CD4-positive, CD25-positive, alpha-beta regulatory T cell (primary cell): ENCODE results near the gene NKX2-1. TPM values are rescaled to one million over a fixed set of nuclear protein-coding genes. Genes with fewer than 3 reads are reported as not detected.
"Not testable (repeated sequence)": the region's sequence is repeated elsewhere in the genome, so short reads cannot be mapped to it uniquely, and the experiment has no call there.

Experiments
- ATAC-seq, 2 donors: fragments of 150-1000 bp; cut with Tn5 transposase; one replicate each; pipeline ENCODE4 v1.10.0; 2021; ENCODE audit warnings: low read depth in 2 of 2, moderate number of reproducible peaks in 2 of 2, moderate library complexity in 1 of 2
- DNase-seq, 3 donors: peaks; one replicate each; pipeline versions ENCODE4 v3.0.0 to v3.0.0-alpha.2; 2012 to 2022; ENCODE audit warnings: mixed read lengths in 1 of 3
- H3K27ac ChIP-seq: one replicate; pipeline ENCODE4 v1.7.0; 2013; ENCODE audit warnings: mild to moderate bottlenecking, low read length; ENCODE audit not compliant: insufficient read depth, poor library complexity, severe bottlenecking
- H3K27me3 ChIP-seq: one replicate; pipeline ENCODE4 v1.7.0; 2013; ENCODE audit warnings: low read length; ENCODE audit not compliant: control insufficient read depth, insufficient read depth
- H3K36me3 ChIP-seq: one replicate; pipeline ENCODE4 v1.7.0; 2013; ENCODE audit warnings: mild to moderate bottlenecking, low read length, moderate library complexity; ENCODE audit not compliant: control insufficient read depth, insufficient read depth
- H3K4me1 ChIP-seq: 2 replicates; pipeline ENCODE4 v1.7.0; 2013; ENCODE audit warnings: mild to moderate bottlenecking, low read length; ENCODE audit not compliant: insufficient read depth, control insufficient read depth, poor library complexity, severe bottlenecking
- H3K4me3 ChIP-seq: one replicate; pipeline ENCODE4 v1.7.0; 2013; ENCODE audit warnings: low read depth, mild to moderate bottlenecking, low read length, moderate library complexity
- H3K9me3 ChIP-seq, 2 experiments: 1 replicate in 1 of 2; 2 replicates in 1 of 2; pipeline ENCODE4 v1.7.0; 2013; ENCODE audit warnings: low read length in 2 of 2, mild to moderate bottlenecking in 1 of 2, moderate library complexity in 1 of 2; ENCODE audit not compliant: control insufficient read depth in 2 of 2
- H3K27ac Mint-ChIP-seq, 3 donors: one replicate each; pipeline ENCODE4 v1.8.0; 2020 to 2022; ENCODE audit warnings: mild to moderate bottlenecking in 3 of 3, mixed read lengths in 3 of 3, moderate library complexity in 2 of 3
- H3K27me3 Mint-ChIP-seq: one replicate; pipeline ENCODE4 v1.8.0; 2022; ENCODE audit warnings: mild to moderate bottlenecking, mixed read lengths
- H3K36me3 Mint-ChIP-seq: one replicate; pipeline ENCODE4 v1.8.0; 2020; ENCODE audit warnings: mixed read lengths
- H3K4me1 Mint-ChIP-seq, 4 donors: one replicate each; pipeline ENCODE4 v1.8.0; 2020 to 2022; ENCODE audit warnings: mixed read lengths in 4 of 4, mild to moderate bottlenecking in 1 of 4
- H3K4me3 Mint-ChIP-seq, 4 donors: one replicate each; pipeline ENCODE4 v1.8.0; 2020 to 2022; ENCODE audit warnings: mild to moderate bottlenecking in 4 of 4, mixed read lengths in 4 of 4, moderate library complexity in 3 of 4
- H3K9me3 Mint-ChIP-seq, 7 donors: one replicate each; pipeline ENCODE4 v1.8.0; 2020 to 2022; ENCODE audit warnings: mixed read lengths in 7 of 7, mild to moderate bottlenecking in 3 of 7, moderate library complexity in 2 of 7
- polyA plus RNA-seq, 4 donors: library from polyadenylated mRNA; unstranded; fragments of 300-500 nt; fragmentation: Illumina TruSeq; gene quantifications; one replicate each; pipeline ENCODE4 v1.2.3, GENCODE V29; 2021
- total RNA-seq: library from RNA; stranded (reverse); gene quantifications from one replicate; pipeline ENCODE4 v1.2.3, GENCODE V29; 2022

Gene NKX2-1
- total RNA-seq (not detected), polyA plus RNA-seq (not detected)

- Mint-ChIP-seq H3K27ac (no peak within 1 kb of the TSS), H3K4me1 (peaks cover 0 to 5% (median 0%) of the 10 kb centered on the region in 4 donors), H3K9me3 (peaks cover 0 to 4% (median 0%) of the 10 kb centered on the region in 7 donors), H3K36me3 (peaks cover 3% of the 10 kb centered on the region), H3K4me3 (peak within 1 kb of the TSS in 2 of 4 donors; percentile 58 to 76), H3K27me3 (peaks cover 73% of the 10 kb centered on the region)
- DNase-seq (no peak), ATAC-seq (no peak)
- no peak within 1 kb of the TSS for H3K27ac ChIP-seq
- no peaks in the 10 kb centered on the region for H3K9me3 ChIP-seq
- H3K4me1 ChIP-seq: peaks cover 10% of the 10 kb centered on the region
- no peak within 1 kb of the TSS for H3K4me3 ChIP-seq
- H3K27me3 ChIP-seq: peaks cover 11% of the 10 kb centered on the region
- no peaks in the 10 kb centered on the region for H3K36me3 ChIP-seq
These were observed at the start of gene NKX2-1 for GRCh38 chr14:36519431-36520321. Gene NKX2-1, minus strand, starts transcription at chr14:36520232. Its CDS starts 103 bp downstream, at chr14:36520129.

DNA sequence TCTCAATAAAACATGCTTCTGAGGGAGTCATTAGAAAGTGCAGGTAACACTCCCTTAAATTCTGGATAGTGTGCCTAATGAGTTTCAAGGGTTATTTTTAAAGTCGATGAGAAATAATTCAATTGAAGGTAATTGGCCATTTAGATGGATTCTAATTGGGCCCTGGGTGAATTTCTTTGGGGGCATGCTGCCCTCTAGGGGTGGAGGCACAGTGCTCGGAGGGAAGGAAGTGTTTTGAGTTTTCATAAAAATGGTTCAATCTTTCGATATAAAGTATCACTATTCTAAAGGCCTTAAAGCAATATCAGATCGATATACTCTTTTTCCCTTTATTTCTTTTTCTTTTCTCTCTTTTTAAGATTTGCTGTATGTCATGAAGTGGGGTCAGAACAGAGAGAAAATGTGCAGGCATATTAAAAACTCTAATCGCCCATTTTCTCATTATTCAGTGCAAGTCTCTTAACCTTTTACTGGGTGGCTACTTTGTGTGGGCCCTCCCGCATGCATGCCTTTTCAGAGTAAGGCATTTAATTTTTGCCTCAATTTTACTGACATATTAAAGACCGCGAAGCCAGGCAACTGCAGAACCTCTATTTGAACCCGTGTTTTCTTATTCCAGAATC, 36.9 kb upstream of the NKX2-1 start:
- Mint-ChIP-seq H3K9me3 (peaks cover 0 to 3% (median 0%) of the 10 kb centered on the region in 7 donors), H3K27me3 (peaks cover 8% of the 10 kb centered on the region), H3K36me3 (no peaks in the 10 kb centered on the region), H3K4me1 (no peaks in the 10 kb centered on the region), H3K4me3 (no peak overlapping the region), H3K27ac (no peak overlapping the region)
- peaks cover 2% of the 10 kb centered on the region for H3K27me3 ChIP-seq
- DNase-seq: peak in 1 of 3 donors; percentile 28
- H3K4me3 ChIP-seq: no peak overlapping the region
- ATAC-seq: no peak
- no peaks in the 10 kb centered on the region for H3K36me3 ChIP-seq
- no peaks in the 10 kb centered on the region for H3K4me1 ChIP-seq
- H3K9me3 ChIP-seq: no peaks in the 10 kb centered on the region
- no peak overlapping the region for H3K27ac ChIP-seq

- Histone ChIP-seq H3K27me3 (peaks cover under 1% of the 10 kb centered on the region), H3K9me3 (no peaks in the 10 kb centered on the region), H3K36me3 (no peaks in the 10 kb centered on the region), H3K4me3 (no peak overlapping the region), H3K4me1 (no peaks in the 10 kb centered on the region), H3K27ac (no peak overlapping the region)
- H3K36me3 Mint-ChIP-seq: no peaks in the 10 kb centered on the region
- H3K27ac Mint-ChIP-seq: no peak overlapping the region
- H3K4me3 Mint-ChIP-seq: no peak overlapping the region
- peaks cover 8% of the 10 kb centered on the region for H3K27me3 Mint-ChIP-seq
- no peaks in the 10 kb centered on the region for H3K4me1 Mint-ChIP-seq
- peaks cover 0 to 3% (median 0%) of the 10 kb centered on the region in 7 donors for H3K9me3 Mint-ChIP-seq
- DNase-seq: no peak
- ATAC-seq: no peak
These were observed 36.1 kb upstream of the NKX2-1 start for GRCh38 chr14:36555998-36556743.

GRCh38 chr14:36553656-36554260, 33.7 kb upstream of the NKX2-1 start:
- Mint-ChIP-seq H3K4me3 (no peak overlapping the region), H3K4me1 (no peaks in the 10 kb centered on the region), H3K27me3 (peaks cover 11% of the 10 kb centered on the region), H3K36me3 (no peaks in the 10 kb centered on the region), H3K27ac (no peak overlapping the region), H3K9me3 (no peaks in the 10 kb centered on the region)
- DNase-seq (peak in 1 of 3 donors; percentile 31), ATAC-seq (no peak)
- H3K4me1 ChIP-seq: no peaks in the 10 kb centered on the region
- no peaks in the 10 kb centered on the region for H3K9me3 ChIP-seq
- H3K27me3 ChIP-seq: no peaks in the 10 kb centered on the region
- H3K36me3 ChIP-seq: no peaks in the 10 kb centered on the region
- no peak overlapping the region for H3K4me3 ChIP-seq
- H3K27ac ChIP-seq: no peak overlapping the region

DNA sequence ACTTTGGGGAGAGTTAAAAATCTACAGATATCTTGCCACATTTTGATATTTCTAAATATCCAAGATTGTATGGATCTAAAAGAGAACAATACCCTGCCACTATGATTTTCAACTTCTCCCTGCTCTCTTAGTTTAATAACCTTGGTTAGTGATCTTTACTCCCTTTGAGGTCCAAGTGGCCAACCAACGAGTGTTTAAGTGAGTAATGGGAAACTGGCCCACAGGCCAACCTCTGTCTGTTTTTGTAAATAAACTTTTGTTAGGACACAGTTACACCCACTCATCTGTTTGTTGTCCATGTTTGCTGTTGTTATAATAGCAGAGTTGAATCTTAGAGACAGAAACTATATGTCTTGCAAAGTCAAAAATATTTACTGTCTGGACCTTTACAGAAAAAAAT, 30.9 kb upstream of the NKX2-1 start:
- Histone ChIP-seq H3K27me3 (no peaks in the 10 kb centered on the region), H3K4me1 (no peaks in the 10 kb centered on the region), H3K4me3 (no peak overlapping the region), H3K36me3 (no peaks in the 10 kb centered on the region), H3K9me3 (no peaks in the 10 kb centered on the region), H3K27ac (no peak overlapping the region)
- H3K4me3 Mint-ChIP-seq: no peak overlapping the region
- H3K27me3 Mint-ChIP-seq: peaks cover 7% of the 10 kb centered on the region
- H3K27ac Mint-ChIP-seq: no peak overlapping the region
- no peaks in the 10 kb centered on the region for H3K9me3 Mint-ChIP-seq
- no peak for ATAC-seq
- no peaks in the 10 kb centered on the region for H3K4me1 Mint-ChIP-seq
- no peaks in the 10 kb centered on the region for H3K36me3 Mint-ChIP-seq
- DNase-seq: no peak

- H3K27ac Mint-ChIP-seq, H3K27ac ChIP-seq, H3K36me3 ChIP-seq, H3K9me3 Mint-ChIP-seq, H3K27me3 Mint-ChIP-seq, H3K4me1 Mint-ChIP-seq, H3K4me3 ChIP-seq, H3K4me3 Mint-ChIP-seq, DNase-seq, H3K36me3 Mint-ChIP-seq, ATAC-seq, H3K4me1 ChIP-seq, H3K27me3 ChIP-seq, H3K9me3 ChIP-seq: not testable (repeated sequence)
These were observed 24.2 kb upstream of the NKX2-1 start for GRCh38 chr14:36544280-36544679.

GRCh38 chr14:36538051-36538450, 18.0 kb upstream of the NKX2-1 start:
- H3K27me3 Mint-ChIP-seq: peaks cover 24% of the 10 kb centered on the region
- H3K36me3 Mint-ChIP-seq: no peaks in the 10 kb centered on the region
- no peaks in the 10 kb centered on the region for H3K4me1 Mint-ChIP-seq

More at GRCh38 chr14:36538051-36538450, 18.0 kb upstream of the NKX2-1 start:
- H3K27ac Mint-ChIP-seq: no peak overlapping the region
- no peak overlapping the region for H3K27ac ChIP-seq
- no peaks in the 10 kb centered on the region for H3K4me1 ChIP-seq
- no peaks in the 10 kb centered on the region for H3K27me3 ChIP-seq
- peaks cover 0 to 9% (median 4%) of the 10 kb centered on the region in 7 donors for H3K9me3 Mint-ChIP-seq
- H3K9me3 ChIP-seq: peaks cover 0 to 2% of the 10 kb centered on the region in 2 experiments
- H3K4me3 Mint-ChIP-seq: no peak overlapping the region
- H3K36me3 ChIP-seq: no peaks in the 10 kb centered on the region
- ATAC-seq (no peak), DNase-seq (no peak)
- H3K4me3 ChIP-seq: no peak overlapping the region
